PC-9 (cell line): ENCODE data around the gene SUFU.

Experiments used
- CTCF ChIP-seq: fragments of 200-600 bp; sonication (generic); conservative IDR thresholded peaks from 2 replicates; pipeline ENCODE4 v1.6.1; 2017; ENCODE audit warnings: mixed run types, antibody characterized with exemption, mild to moderate bottlenecking, moderate library complexity
- EZH2 ChIP-seq: fragments of 200-600 bp; sonication (generic); IDR thresholded peaks from 2 replicates; pipeline ENCODE4 v1.8.0; 2017; ENCODE audit warnings: antibody characterized with exemption, low read depth

- TF ChIP-seq CTCF (no peak), EZH2 (no peak)
These were observed 172.1 kb downstream of the SUFU start for GRCh38 chr10:102675666-102676533.
